Esophagus squamous epithelium (tissue), 4 donors: ENCODE data around the gene LRRN4.

Source experiments
- CTCF ChIP-seq, 6 experiments: fragments of 450-650 bp in 4 of 6; fragments of 200-600 bp in 2 of 6; sonication (generic) in 2 of 6; IDR thresholded peaks; one replicate each; pipeline ENCODE4 v1.5.1; 2016 to 2019; ENCODE audit warnings: antibody characterized with exemption in 6 of 6, mild to moderate bottlenecking in 4 of 6, moderate library complexity in 4 of 6
- POLR2A ChIP-seq, 4 donors: fragments of 450-650 bp; IDR thresholded peaks; one replicate each; pipeline ENCODE4 v1.6.1; 2017; ENCODE audit warnings: antibody characterized with exemption in 4 of 4, mild to moderate bottlenecking in 4 of 4, moderate library complexity in 3 of 4

- TF ChIP-seq CTCF (IDR thresholded peaks at IDR 0.05) (no peak), POLR2A (IDR thresholded peaks at IDR 0.05) (no peak)
These were observed 3.3 kb upstream of the LRRN4 start for GRCh38 chr20:6057139-6057538.
